Ovary (tissue), 3 donors: Measurements from ENCODE around the gene CLTB.

Experiments used
- POLR2A ChIP-seq: fragments of 450-650 bp; IDR thresholded peaks from one replicate; pipeline ENCODE4 v1.6.1; 2017; ENCODE audit warnings: antibody characterized with exemption, mild to moderate bottlenecking, moderate library complexity
- TF ChIP-seq, protein P1 (sequence below), 3 donors: fragments of 450-650 bp in 2 of 3; fragments of 200-600 bp in 1 of 3; IDR thresholded peaks; one replicate each; pipeline versions ENCODE4 v1.5.1 to v1.8.0; 2016 to 2022; ENCODE audit warnings: antibody characterized with exemption in 3 of 3, mild to moderate bottlenecking in 1 of 3
- donor health status: DM: no; HTN: no; CAD: no.

DNA sequence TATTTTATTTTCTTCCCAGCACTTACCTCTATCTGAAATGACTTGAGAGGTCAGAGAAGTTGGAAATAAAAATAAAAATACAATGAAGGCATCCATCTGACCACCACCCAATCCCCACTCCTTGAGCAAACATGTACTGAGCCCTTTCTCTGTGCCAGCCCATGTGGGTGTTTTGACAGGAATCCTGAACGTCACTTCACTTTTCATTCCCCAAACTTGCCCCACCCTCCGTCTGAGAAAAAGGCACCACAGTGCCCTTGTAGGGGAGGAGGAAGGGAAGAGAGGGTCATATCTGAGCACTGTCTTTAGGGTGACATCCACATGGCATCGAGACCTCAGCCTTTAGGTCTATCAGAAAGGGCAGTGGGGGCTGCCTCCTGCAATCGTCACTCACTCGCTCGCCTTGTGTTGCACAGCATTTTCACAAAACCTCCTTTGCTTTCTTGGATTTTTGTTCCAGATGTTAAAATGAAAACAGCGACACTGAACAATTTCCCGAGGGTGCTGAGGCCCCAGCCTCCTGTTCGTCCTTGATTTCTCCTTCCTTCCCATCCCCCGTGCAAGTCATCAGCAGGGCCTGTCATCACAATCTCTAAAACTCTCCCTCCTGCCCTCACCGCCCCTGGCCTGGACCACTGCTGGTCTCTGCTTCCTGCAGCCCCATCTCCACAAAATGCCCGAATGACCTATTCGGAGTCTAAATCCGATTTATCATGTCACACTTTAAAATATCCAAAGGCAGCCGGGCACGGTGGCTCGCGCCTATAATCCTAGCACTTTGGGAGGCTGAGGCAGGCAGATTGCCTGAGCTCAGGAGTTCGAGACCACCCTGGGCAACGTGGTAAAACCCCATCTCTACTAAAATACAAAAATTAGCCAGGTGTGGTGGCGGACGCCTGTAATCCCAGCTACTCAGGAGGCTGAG, 14.8 kb downstream of the CLTB start:
- TF ChIP-seq POLR2A, result no peak
- TF ChIP-seq, protein P1, sequence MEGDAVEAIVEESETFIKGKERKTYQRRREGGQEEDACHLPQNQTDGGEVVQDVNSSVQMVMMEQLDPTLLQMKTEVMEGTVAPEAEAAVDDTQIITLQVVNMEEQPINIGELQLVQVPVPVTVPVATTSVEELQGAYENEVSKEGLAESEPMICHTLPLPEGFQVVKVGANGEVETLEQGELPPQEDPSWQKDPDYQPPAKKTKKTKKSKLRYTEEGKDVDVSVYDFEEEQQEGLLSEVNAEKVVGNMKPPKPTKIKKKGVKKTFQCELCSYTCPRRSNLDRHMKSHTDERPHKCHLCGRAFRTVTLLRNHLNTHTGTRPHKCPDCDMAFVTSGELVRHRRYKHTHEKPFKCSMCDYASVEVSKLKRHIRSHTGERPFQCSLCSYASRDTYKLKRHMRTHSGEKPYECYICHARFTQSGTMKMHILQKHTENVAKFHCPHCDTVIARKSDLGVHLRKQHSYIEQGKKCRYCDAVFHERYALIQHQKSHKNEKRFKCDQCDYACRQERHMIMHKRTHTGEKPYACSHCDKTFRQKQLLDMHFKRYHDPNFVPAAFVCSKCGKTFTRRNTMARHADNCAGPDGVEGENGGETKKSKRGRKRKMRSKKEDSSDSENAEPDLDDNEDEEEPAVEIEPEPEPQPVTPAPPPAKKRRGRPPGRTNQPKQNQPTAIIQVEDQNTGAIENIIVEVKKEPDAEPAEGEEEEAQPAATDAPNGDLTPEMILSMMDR (IDR thresholded peaks at IDR 0.05), result no peak
